Measurements from ENCODE around the gene ASPDH.

Gene ASPDH

GRCh38 chr19:50513746-50514345 is at the start of gene ASPDH:
ASPDH (minus strand) TSS chr19:50513913; CDS start chr19:50513823, 90 bp downstream.
- no peak for DNase-seq (ENCODE audit: low spot score)

- DNase-seq (ENCODE audit: low spot score) = no peak
These were observed 49.3 kb upstream of the ASPDH start for GRCh38 chr19:50562996-50563395.

GRCh38 chr19:50562329-50562728 is 48.6 kb upstream of the ASPDH start:
- no peak for DNase-seq (ENCODE audit: low spot score)

GRCh38 chr19:50559636-50560035 is 45.9 kb upstream of the ASPDH start:
- no peak for DNase-seq (ENCODE audit: low spot score)

GRCh38 chr19:50558449-50558848 is 44.7 kb upstream of the ASPDH start:
- DNase-seq (ENCODE audit: low spot score) = no peak

- DNase-seq (ENCODE audit: low spot score) = no peak
These were observed 44.3 kb upstream of the ASPDH start for GRCh38 chr19:50558039-50558438.

- DNase-seq (ENCODE audit: low spot score) = no peak
These were observed 43.4 kb upstream of the ASPDH start for GRCh38 chr19:50557009-50557613.

- peak; percentile 56 for DNase-seq (ENCODE audit: low spot score)
These were observed 42.7 kb upstream of the ASPDH start for GRCh38 chr19:50556282-50557008.

GRCh38 chr19:50555450-50556281 is 42.0 kb upstream of the ASPDH start:
- DNase-seq (ENCODE audit: low spot score) = no peak

GRCh38 chr19:50555033-50555432 is 41.3 kb upstream of the ASPDH start:
- DNase-seq (ENCODE audit: low spot score) = no peak

- DNase-seq (ENCODE audit: low spot score) = no peak
These were observed 40.5 kb upstream of the ASPDH start for GRCh38 chr19:50554212-50554611.

- no peak for DNase-seq (ENCODE audit: low spot score)
These were observed 39.5 kb upstream of the ASPDH start for GRCh38 chr19:50553134-50553703.

GRCh38 chr19:50552540-50552939 is 38.8 kb upstream of the ASPDH start:
- no peak for DNase-seq (ENCODE audit: low spot score)

- DNase-seq (ENCODE audit: low spot score) = no peak
These were observed 38.0 kb upstream of the ASPDH start for GRCh38 chr19:50551715-50552187.

- DNase-seq (ENCODE audit: low spot score) = no peak
These were observed 37.5 kb upstream of the ASPDH start for GRCh38 chr19:50551034-50551714.

- DNase-seq (ENCODE audit: low spot score) = no peak
These were observed 36.9 kb upstream of the ASPDH start for GRCh38 chr19:50550594-50550966.

GRCh38 chr19:50549927-50550593 is 36.3 kb upstream of the ASPDH start:
- DNase-seq (ENCODE audit: low spot score) = no peak

- DNase-seq (ENCODE audit: low spot score) = no peak
These were observed 35.6 kb upstream of the ASPDH start for GRCh38 chr19:50549059-50549926.

- DNase-seq (ENCODE audit: low spot score) = no peak
These were observed 34.7 kb upstream of the ASPDH start for GRCh38 chr19:50548191-50549058.
